Lung (tissue), 12 donors: ENCODE results near the gene TERB2. TPM values are rescaled to one million over a fixed set of nuclear protein-coding genes. Genes with fewer than 3 reads are reported as not detected.
"Not testable (repeated sequence)": the region's sequence is repeated elsewhere in the genome, so short reads cannot be mapped to it uniquely, and the experiment has no call there.

Source experiments
- ATAC-seq: fragments of 200-7000 bp; cut with Tn5 transposase; one replicate; pipeline ENCODE4 v1.9.1; 2020; ENCODE audit warnings: moderate number of reproducible peaks; ENCODE audit not compliant: insufficient read depth, low FRiP score
- DNase-seq, 3 donors: peaks; one replicate each; pipeline ENCODE4 v3.0.0-alpha.2; 2013 to 2017
- H3K27ac ChIP-seq, 2 donors: one replicate each; pipeline ENCODE4 v1.5.1; 2013; ENCODE audit warnings: mild to moderate bottlenecking in 2 of 2, moderate library complexity in 2 of 2, control low read depth in 1 of 2, inconsistent platforms in 1 of 2, low read depth in 1 of 2, low read length in 1 of 2
- H3K27me3 ChIP-seq, 3 donors: one replicate each; pipeline ENCODE4 v1.5.1; 2013; ENCODE audit warnings: low read length in 2 of 3; ENCODE audit not compliant: control insufficient read depth in 3 of 3, insufficient read depth in 3 of 3
- H3K36me3 ChIP-seq, 4 donors: one replicate each; pipeline ENCODE4 v1.5.1; 2013; ENCODE audit warnings: low read length in 4 of 4, mild to moderate bottlenecking in 1 of 4, moderate library complexity in 1 of 4; ENCODE audit not compliant: control insufficient read depth in 4 of 4, insufficient read depth in 4 of 4
- H3K4me1 ChIP-seq, 5 donors: one replicate each; pipeline ENCODE4 v1.5.1; 2013; ENCODE audit warnings: low read length in 5 of 5, mild to moderate bottlenecking in 2 of 5, moderate library complexity in 1 of 5; ENCODE audit not compliant: control insufficient read depth in 5 of 5, insufficient read depth in 5 of 5
- H3K4me3 ChIP-seq: one replicate; pipeline ENCODE4 v1.5.1; 2013; ENCODE audit warnings: mild to moderate bottlenecking, control low read depth, moderate library complexity
- H3K9ac ChIP-seq, 2 donors: one replicate each; pipeline ENCODE4 v1.5.1; 2013; ENCODE audit warnings: low read length in 2 of 2, control low read depth in 1 of 2; ENCODE audit not compliant: insufficient read depth in 1 of 2
- H3K9me3 ChIP-seq, 4 donors: one replicate each; pipeline ENCODE4 v1.5.1; 2013; ENCODE audit warnings: low read length in 3 of 4, mild to moderate bottlenecking in 1 of 4, moderate library complexity in 1 of 4; ENCODE audit not compliant: control insufficient read depth in 4 of 4, insufficient read depth in 3 of 4
- CTCF ChIP-seq: IDR thresholded peaks from 2 replicates; pipeline ENCODE4 v1.5.1; 2012; ENCODE audit warnings: mild to moderate bottlenecking; ENCODE audit errors: control extremely low read depth, extremely low read depth
- WGBS, 2 donors: extraction: QIAGEN DNeasy Blood & Tissue Kit; methylation state at CpG; one replicate each; pipeline ENCODE4 v1.1.7; 2013; 5-methylcytosine and 5-hydroxymethylcytosine counted together
- polyA plus RNA-seq, 2 donors: library from polyadenylated mRNA; stranded (reverse); fragments of 200-250 nt; gene quantifications; one replicate each; pipeline ENCODE4 v1.2.1, GENCODE V29; 2013
- total RNA-seq, 2 donors: library from RNA; depleted of rRNA in 1 of 2; stranded (reverse); fragments of >200 nt in 1 of 2; gene quantifications; one replicate each; pipeline ENCODE4 v1.2.1, GENCODE V29; 2014 to 2021
- donor health status: control.
- donor health status: control.
- donor health status: Bipolar disorder and iron deficiency.
- donor health status: healthy.
- donor health status: DM: yes; HTN: yes; CAD: no.

The TERB2 gene
- total and polyA plus RNA-seq, 4 donors, result not detected

GRCh38 chr15:44971036-44971435, 14.5 kb downstream of the TERB2 start:
- H3K9me3 ChIP-seq, result no peaks in the 10 kb centered on the region
- no peak for DNase-seq
- H3K9ac ChIP-seq, result no peak overlapping the region
- H3K36me3 ChIP-seq, result no peaks in the 10 kb centered on the region
- H3K27ac ChIP-seq, result no peak overlapping the region
- H3K27me3 ChIP-seq, result no peaks in the 10 kb centered on the region
- no peak for TF ChIP-seq CTCF
- ATAC-seq, result no peak
- H3K4me1 ChIP-seq, result no peaks in the 10 kb centered on the region
- 83 to 90% methylated on average over 6 of the region's 6 CpGs for WGBS, 2 donors
- H3K4me3 ChIP-seq, result no peak overlapping the region

GRCh38 chr15:44976183-44976582, 19.7 kb downstream of the TERB2 start:
- not testable (repeated sequence) for H3K9ac ChIP-seq, ATAC-seq, H3K4me3 ChIP-seq, H3K36me3 ChIP-seq, H3K4me1 ChIP-seq, H3K9me3 ChIP-seq, H3K27ac ChIP-seq, H3K27me3 ChIP-seq
- WGBS, 2 donors, result 76 to 90% methylated on average over 3 of the region's 3 CpGs
- peak in 1 of 3 donors; percentile 13 for DNase-seq

- DNase-seq, H3K36me3 ChIP-seq, H3K27me3 ChIP-seq, H3K27ac ChIP-seq, ATAC-seq, H3K4me3 ChIP-seq, H3K4me1 ChIP-seq, H3K9me3 ChIP-seq, H3K9ac ChIP-seq: not testable (repeated sequence)
- WGBS, 2 donors, result 43 to 72% methylated on average over 2 of the region's 2 CpGs
These were observed 21.3 kb downstream of the TERB2 start for GRCh38 chr15:44977781-44978180.

- H3K36me3 ChIP-seq, H3K9ac ChIP-seq, H3K9me3 ChIP-seq, H3K27ac ChIP-seq, H3K4me3 ChIP-seq, H3K4me1 ChIP-seq, H3K27me3 ChIP-seq, ATAC-seq: not testable (repeated sequence)
- peak in 1 of 3 donors; percentile 4 for DNase-seq
- 37 to 43% methylated on average over 2 of the region's 2 CpGs for WGBS, 2 donors
These were observed 23.3 kb downstream of the TERB2 start for GRCh38 chr15:44979617-44980339.

- 73 to 82% methylated on average over 1 of the region's 1 CpG for WGBS, 2 donors
- H3K36me3 ChIP-seq, DNase-seq, H3K27ac ChIP-seq, H3K27me3 ChIP-seq, H3K9ac ChIP-seq, H3K4me1 ChIP-seq, H3K4me3 ChIP-seq, ATAC-seq, H3K9me3 ChIP-seq: not testable (repeated sequence)
These were observed 27.7 kb downstream of the TERB2 start for GRCh38 chr15:44984144-44984543.

GRCh38 chr15:44986346-44987055, 30.0 kb downstream of the TERB2 start:
- DNase-seq, result peak in 1 of 3 donors; percentile 1
- H3K9ac ChIP-seq, H3K27me3 ChIP-seq, H3K4me1 ChIP-seq, H3K36me3 ChIP-seq, ATAC-seq, H3K9me3 ChIP-seq, H3K4me3 ChIP-seq, H3K27ac ChIP-seq: not testable (repeated sequence)
- 77 to 80% methylated on average over 4 of the region's 4 CpGs for WGBS, 2 donors

- not testable (repeated sequence) for H3K4me3 ChIP-seq, H3K27me3 ChIP-seq, DNase-seq, H3K27ac ChIP-seq, H3K36me3 ChIP-seq, H3K9me3 ChIP-seq, H3K9ac ChIP-seq, ATAC-seq, H3K4me1 ChIP-seq
- WGBS, 2 donors, result 91 to 93% methylated on average over 1 of the region's 1 CpG
These were observed 31.2 kb downstream of the TERB2 start for GRCh38 chr15:44987711-44988110.
